HepG2 (cell line): ENCODE results near the gene DLG4. TPM values are rescaled to one million over a fixed set of nuclear protein-coding genes. Genes with fewer than 3 reads are reported as not detected.
A peak's percentile ranks its signal among the peaks of the same experiment; 100 is the strongest.

Experiments
- ATF7 ChIP-seq, 2 experiments: fragments of 450-650 bp in 1 of 2; sonication (generic) in 1 of 2; formaldehyde crosslinking in 1 of 2; IDR thresholded peaks; 2 replicates each; pipeline versions ENCODE4 v1.4.0 to v1.6.1; 2016 to 2020; ENCODE audit warnings: antibody characterized with exemption in 1 of 2, mild to moderate bottlenecking in 1 of 2, missing genetic modification reagents in 1 of 2
- CHD4 ChIP-seq: fragments of 200-600 bp; sonication (generic); IDR thresholded peaks from 2 replicates; pipeline ENCODE4 v1.7.0; 2017; ENCODE audit warnings: mild to moderate bottlenecking, low read length, borderline replicate concordance
- GZF1 ChIP-seq: sonication (generic); formaldehyde crosslinking; IDR thresholded peaks from 2 replicates; pipeline ENCODE4 v1.5.1; 2020; ENCODE audit warnings: mild to moderate bottlenecking, missing genetic modification reagents
- MZF1 ChIP-seq: sonication (generic); formaldehyde crosslinking; IDR thresholded peaks from 2 replicates; pipeline ENCODE4 v1.8.1; 2023; ENCODE audit warnings: mild to moderate bottlenecking, missing genetic modification reagents, borderline replicate concordance
- NCOA2 ChIP-seq: sonication (generic); formaldehyde crosslinking; IDR thresholded peaks from 2 replicates; pipeline ENCODE4 v1.8.0; 2022; ENCODE audit warnings: inconsistent platforms
- NFYC ChIP-seq: IDR thresholded peaks from 2 replicates; pipeline ENCODE4 v1.6.1; 2016; ENCODE audit warnings: missing genetic modification reagents, missing compliant biosample characterization
- PRPF4 ChIP-seq: fragments of 200-400 bp; formaldehyde crosslinking; IDR thresholded peaks from 2 replicates; pipeline ENCODE4 v1.6.1; 2016; ENCODE audit warnings: low read length, low read depth; ENCODE audit not compliant: poor library complexity, severe bottlenecking
- RFX3 ChIP-seq: IDR thresholded peaks from 2 replicates; pipeline ENCODE4 v1.6.1; 2016; ENCODE audit warnings: missing biosample characterization, missing genetic modification reagents
- SMC3 ChIP-seq: IDR thresholded peaks from 2 replicates; pipeline ENCODE4 v1.6.1; 2011; ENCODE audit warnings: low read length, improper control_type of control experiment
- THYN1 ChIP-seq: sonication (generic); formaldehyde crosslinking; IDR thresholded peaks from 2 replicates; pipeline ENCODE4 v1.8.1; 2023; ENCODE audit warnings: low read depth, mild to moderate bottlenecking, moderate library complexity, missing genetic modification reagents, borderline replicate concordance
- ZNF329 ChIP-seq: sonication (generic); formaldehyde crosslinking; IDR thresholded peaks from 2 replicates; pipeline ENCODE4 v1.9.0; 2021; ENCODE audit warnings: low read depth, mild to moderate bottlenecking, missing genetic modification reagents
- ZNF761 ChIP-seq: sonication (generic); formaldehyde crosslinking; conservative IDR thresholded peaks from 2 replicates; pipeline ENCODE4 v1.4.0; 2020; ENCODE audit warnings: mild to moderate bottlenecking, missing genetic modification reagents
- polyA plus RNA-seq, 8 experiments: library from polyadenylated mRNA; depleted of rRNA in 3 of 8; stranded (reverse) in 7 of 8; unstranded in 1 of 8; fragments of >200 nt; fragmentation: Illumina TruSeq in 4 of 8; extraction: Trizol in 4 of 8; gene quantifications; 2 replicates each; pipeline versions ENCODE4 v1.2.1 to v1.2.3, GENCODE V29; 2011 to 2016; ENCODE audit warnings: low read depth in 4 of 8, missing spikeins in 1 of 8, mixed read lengths in 1 of 8; ENCODE audit not compliant: insufficient read depth in 1 of 8
- total RNA-seq, 5 experiments: library from RNA; depleted of rRNA; stranded (reverse); fragments of >200 nt; fragmentation: Illumina TruSeq; extraction: Trizol; gene quantifications; 2 replicates each; pipeline ENCODE4 v1.2.3, GENCODE V29; 2016; ENCODE audit warnings: low read depth in 1 of 5
- TF ChIP-seq, protein P1 (sequence below): sonication (generic); formaldehyde crosslinking; conservative IDR thresholded peaks from 2 replicates; pipeline ENCODE4 v1.4.0; 2020; ENCODE audit warnings: missing genetic modification reagents
- TF ChIP-seq, protein P2 (sequence below): sonication (generic); formaldehyde crosslinking; IDR thresholded peaks from 2 replicates; pipeline ENCODE4 v1.5.1; 2020; ENCODE audit warnings: missing genetic modification reagents, mild to moderate bottlenecking, borderline replicate concordance
- TF ChIP-seq, protein P3 (sequence below): sonication (generic); formaldehyde crosslinking; IDR thresholded peaks from 2 replicates; pipeline ENCODE4 v1.4.0; 2020; ENCODE audit warnings: missing genetic modification reagents, borderline replicate concordance
- TF ChIP-seq, protein P4 (sequence below): sonication (generic); formaldehyde crosslinking; conservative IDR thresholded peaks from 2 replicates; pipeline ENCODE4 v1.8.0; 2022; ENCODE audit warnings: mild to moderate bottlenecking, moderate library complexity, missing genetic modification reagents
- TF ChIP-seq, protein P5 (sequence below): conservative IDR thresholded peaks from 2 replicates; pipeline ENCODE4 v1.6.1; 2018; ENCODE audit warnings: missing genetic modification reagents

The DLG4 gene
- total and polyA plus RNA-seq, 2 of the 13 experiments (the other 11 are each of a cell fraction or from before 2014, with no cell fraction given), result 0.71 to 4.3 TPM

DNA sequence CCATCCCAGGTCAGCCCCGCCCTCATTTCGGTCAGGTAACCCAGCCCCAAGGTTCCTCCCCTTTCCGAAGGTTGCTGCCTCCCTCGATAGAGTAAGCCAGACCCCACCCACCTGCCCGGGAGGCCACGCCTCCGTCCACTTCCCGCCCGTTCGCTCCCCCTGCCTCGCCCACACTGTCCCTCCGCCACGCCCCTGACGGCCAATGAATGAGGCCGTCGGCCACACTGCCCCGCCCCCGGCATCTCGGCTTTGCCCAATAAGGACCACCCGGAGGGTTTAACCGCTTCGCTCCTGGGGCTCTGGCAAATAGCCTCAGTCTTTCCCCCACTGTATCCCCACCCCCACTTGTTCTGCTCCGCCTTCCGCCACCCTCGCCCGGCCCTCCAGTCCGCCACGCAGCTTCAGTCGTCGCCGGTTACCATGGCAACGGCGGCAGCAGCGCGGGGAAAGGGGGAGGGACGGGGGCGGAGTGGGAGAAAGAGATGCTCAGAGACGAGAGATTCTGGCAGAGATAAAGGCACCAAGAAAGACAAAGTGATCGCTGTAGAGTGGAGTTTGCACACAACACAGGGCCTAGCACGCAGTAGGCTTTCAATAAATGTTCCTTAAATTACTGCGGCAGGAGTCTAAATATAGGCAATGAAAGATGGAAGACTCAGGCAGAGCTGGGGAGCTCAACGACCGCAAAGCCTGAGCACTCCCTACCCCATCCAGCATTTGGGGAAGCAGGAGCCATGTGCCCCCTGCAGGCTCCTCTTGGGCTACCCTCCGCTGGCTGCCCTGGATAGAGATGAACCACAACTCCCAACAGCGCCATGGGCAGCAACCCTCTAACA lies 5.1 kb downstream of the DLG4 start (continued):
- TF ChIP-seq, protein P1, sequence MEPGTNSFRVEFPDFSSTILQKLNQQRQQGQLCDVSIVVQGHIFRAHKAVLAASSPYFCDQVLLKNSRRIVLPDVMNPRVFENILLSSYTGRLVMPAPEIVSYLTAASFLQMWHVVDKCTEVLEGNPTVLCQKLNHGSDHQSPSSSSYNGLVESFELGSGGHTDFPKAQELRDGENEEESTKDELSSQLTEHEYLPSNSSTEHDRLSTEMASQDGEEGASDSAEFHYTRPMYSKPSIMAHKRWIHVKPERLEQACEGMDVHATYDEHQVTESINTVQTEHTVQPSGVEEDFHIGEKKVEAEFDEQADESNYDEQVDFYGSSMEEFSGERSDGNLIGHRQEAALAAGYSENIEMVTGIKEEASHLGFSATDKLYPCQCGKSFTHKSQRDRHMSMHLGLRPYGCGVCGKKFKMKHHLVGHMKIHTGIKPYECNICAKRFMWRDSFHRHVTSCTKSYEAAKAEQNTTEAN (CRISPR knock-in tag), result 0 out of 2 replicates have a peak, but pooled peaks have one; percentile 4
- TF ChIP-seq ZNF329 (CRISPR knock-in tag), result no peak
- no peak for TF ChIP-seq MZF1
- TF ChIP-seq SMC3, result no peak
- TF ChIP-seq GZF1 (CRISPR knock-in tag), result no peak
- TF ChIP-seq ATF7 (IDR thresholded peaks at IDR 0.05), result no peak
- TF ChIP-seq ATF7 (CRISPR knock-in tag; IDR thresholded peaks at IDR 0.05), result no peak
- TF ChIP-seq ZNF761, result peak; percentile 82; the same call in 1 of the 2 replicates
- TF ChIP-seq RFX3 (CRISPR knock-in tag), result peak; percentile 86
- TF ChIP-seq, protein P2, sequence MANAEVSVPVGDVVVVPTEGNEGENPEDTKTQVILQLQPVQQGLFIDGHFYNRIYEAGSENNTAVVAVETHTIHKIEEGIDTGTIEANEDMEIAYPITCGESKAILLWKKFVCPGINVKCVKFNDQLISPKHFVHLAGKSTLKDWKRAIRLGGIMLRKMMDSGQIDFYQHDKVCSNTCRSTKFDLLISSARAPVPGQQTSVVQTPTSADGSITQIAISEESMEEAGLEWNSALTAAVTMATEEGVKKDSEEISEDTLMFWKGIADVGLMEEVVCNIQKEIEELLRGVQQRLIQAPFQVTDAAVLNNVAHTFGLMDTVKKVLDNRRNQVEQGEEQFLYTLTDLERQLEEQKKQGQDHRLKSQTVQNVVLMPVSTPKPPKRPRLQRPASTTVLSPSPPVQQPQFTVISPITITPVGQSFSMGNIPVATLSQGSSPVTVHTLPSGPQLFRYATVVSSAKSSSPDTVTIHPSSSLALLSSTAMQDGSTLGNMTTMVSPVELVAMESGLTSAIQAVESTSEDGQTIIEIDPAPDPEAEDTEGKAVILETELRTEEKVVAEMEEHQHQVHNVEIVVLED (CRISPR knock-in tag), result peak; percentile 43; the same call in 1 of the 2 replicates
- TF ChIP-seq, protein P3, sequence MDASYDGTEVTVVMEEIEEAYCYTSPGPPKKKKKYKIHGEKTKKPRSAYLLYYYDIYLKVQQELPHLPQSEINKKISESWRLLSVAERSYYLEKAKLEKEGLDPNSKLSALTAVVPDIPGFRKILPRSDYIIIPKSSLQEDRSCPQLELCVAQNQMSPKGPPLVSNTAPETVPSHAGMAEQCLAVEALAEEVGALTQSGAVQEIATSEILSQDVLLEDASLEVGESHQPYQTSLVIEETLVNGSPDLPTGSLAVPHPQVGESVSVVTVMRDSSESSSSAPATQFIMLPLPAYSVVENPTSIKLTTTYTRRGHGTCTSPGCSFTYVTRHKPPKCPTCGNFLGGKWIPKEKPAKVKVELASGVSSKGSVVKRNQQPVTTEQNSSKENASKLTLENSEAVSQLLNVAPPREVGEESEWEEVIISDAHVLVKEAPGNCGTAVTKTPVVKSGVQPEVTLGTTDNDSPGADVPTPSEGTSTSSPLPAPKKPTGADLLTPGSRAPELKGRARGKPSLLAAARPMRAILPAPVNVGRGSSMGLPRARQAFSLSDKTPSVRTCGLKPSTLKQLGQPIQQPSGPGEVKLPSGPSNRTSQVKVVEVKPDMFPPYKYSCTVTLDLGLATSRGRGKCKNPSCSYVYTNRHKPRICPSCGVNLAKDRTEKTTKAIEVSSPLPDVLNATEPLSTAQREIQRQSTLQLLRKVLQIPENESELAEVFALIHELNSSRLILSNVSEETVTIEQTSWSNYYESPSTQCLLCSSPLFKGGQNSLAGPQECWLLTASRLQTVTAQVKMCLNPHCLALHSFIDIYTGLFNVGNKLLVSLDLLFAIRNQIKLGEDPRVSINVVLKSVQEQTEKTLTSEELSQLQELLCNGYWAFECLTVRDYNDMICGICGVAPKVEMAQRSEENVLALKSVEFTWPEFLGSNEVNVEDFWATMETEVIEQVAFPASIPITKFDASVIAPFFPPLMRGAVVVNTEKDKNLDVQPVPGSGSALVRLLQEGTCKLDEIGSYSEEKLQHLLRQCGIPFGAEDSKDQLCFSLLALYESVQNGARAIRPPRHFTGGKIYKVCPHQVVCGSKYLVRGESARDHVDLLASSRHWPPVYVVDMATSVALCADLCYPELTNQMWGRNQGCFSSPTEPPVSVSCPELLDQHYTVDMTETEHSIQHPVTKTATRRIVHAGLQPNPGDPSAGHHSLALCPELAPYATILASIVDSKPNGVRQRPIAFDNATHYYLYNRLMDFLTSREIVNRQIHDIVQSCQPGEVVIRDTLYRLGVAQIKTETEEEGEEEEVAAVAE, result peak; percentile 45; the same call in 1 of the 2 replicates
- TF ChIP-seq NCOA2, result 0 out of 2 replicates have a peak, but pooled peaks have one; percentile 2
- TF ChIP-seq CHD4, result peak; percentile 43; the same call in 1 of the 2 replicates
- TF ChIP-seq NFYC (CRISPR knock-in tag), result peak; percentile 85
- no peak for TF ChIP-seq PRPF4
- TF ChIP-seq, protein P4, sequence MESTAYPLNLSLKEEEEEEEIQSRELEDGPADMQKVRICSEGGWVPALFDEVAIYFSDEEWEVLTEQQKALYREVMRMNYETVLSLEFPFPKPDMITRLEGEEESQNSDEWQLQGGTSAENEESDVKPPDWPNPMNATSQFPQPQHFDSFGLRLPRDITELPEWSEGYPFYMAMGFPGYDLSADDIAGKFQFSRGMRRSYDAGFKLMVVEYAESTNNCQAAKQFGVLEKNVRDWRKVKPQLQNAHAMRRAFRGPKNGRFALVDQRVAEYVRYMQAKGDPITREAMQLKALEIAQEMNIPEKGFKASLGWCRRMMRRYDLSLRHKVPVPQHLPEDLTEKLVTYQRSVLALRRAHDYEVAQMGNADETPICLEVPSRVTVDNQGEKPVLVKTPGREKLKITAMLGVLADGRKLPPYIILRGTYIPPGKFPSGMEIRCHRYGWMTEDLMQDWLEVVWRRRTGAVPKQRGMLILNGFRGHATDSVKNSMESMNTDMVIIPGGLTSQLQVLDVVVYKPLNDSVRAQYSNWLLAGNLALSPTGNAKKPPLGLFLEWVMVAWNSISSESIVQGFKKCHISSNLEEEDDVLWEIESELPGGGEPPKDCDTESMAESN (CRISPR knock-in tag), result peak; percentile 48; the same call in 1 of the 2 replicates
- TF ChIP-seq, protein P5, sequence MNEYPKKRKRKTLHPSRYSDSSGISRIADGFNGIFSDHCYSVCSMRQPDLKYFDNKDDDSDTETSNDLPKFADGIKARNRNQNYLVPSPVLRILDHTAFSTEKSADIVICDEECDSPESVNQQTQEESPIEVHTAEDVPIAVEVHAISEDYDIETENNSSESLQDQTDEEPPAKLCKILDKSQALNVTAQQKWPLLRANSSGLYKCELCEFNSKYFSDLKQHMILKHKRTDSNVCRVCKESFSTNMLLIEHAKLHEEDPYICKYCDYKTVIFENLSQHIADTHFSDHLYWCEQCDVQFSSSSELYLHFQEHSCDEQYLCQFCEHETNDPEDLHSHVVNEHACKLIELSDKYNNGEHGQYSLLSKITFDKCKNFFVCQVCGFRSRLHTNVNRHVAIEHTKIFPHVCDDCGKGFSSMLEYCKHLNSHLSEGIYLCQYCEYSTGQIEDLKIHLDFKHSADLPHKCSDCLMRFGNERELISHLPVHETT (CRISPR knock-in tag), result no peak
- TF ChIP-seq THYN1 (CRISPR knock-in tag), result no peak
